ENCODE measurements around the gene SLC25A1.
"Not testable (repeated sequence)": the region's sequence is repeated elsewhere in the genome, so short reads cannot be mapped to it uniquely, and the experiment has no call there.

The SLC25A1 gene

GRCh38 chr22:19168088-19168890 is 10.2 kb downstream of the SLC25A1 start:
- DNase-seq (ENCODE audit: extremely low read depth in 1 of 2, low read depth in 1 of 2) = no peak

GRCh38 chr22:19167106-19167869 is 11.2 kb downstream of the SLC25A1 start:
- DNase-seq (ENCODE audit: extremely low read depth in 1 of 2, low read depth in 1 of 2) = no peak

GRCh38 chr22:19166421-19166820 is 12.1 kb downstream of the SLC25A1 start:
- no peak for DNase-seq (ENCODE audit: extremely low read depth in 1 of 2, low read depth in 1 of 2)

- no peak for DNase-seq (ENCODE audit: extremely low read depth in 1 of 2, low read depth in 1 of 2)
These were observed 14.1 kb downstream of the SLC25A1 start for GRCh38 chr22:19164425-19164824.

GRCh38 chr22:19158649-19159048 is 19.9 kb downstream of the SLC25A1 start:
- not testable (repeated sequence) for DNase-seq (ENCODE audit: extremely low read depth in 1 of 2, low read depth in 1 of 2)

GRCh38 chr22:19156109-19156508 is 22.4 kb downstream of the SLC25A1 start:
- not testable (repeated sequence) for DNase-seq (ENCODE audit: extremely low read depth in 1 of 2, low read depth in 1 of 2)

- no peak for DNase-seq (ENCODE audit: extremely low read depth in 1 of 2, low read depth in 1 of 2)
These were observed 25.3 kb downstream of the SLC25A1 start for GRCh38 chr22:19152942-19153883.

GRCh38 chr22:19151329-19152191 is 27.0 kb downstream of the SLC25A1 start:
- no peak for DNase-seq (ENCODE audit: extremely low read depth in 1 of 2, low read depth in 1 of 2)

- DNase-seq (ENCODE audit: extremely low read depth in 1 of 2, low read depth in 1 of 2) = no peak
These were observed 27.8 kb downstream of the SLC25A1 start for GRCh38 chr22:19150482-19151328.

GRCh38 chr22:19149991-19150390 is 28.5 kb downstream of the SLC25A1 start, which contains the start of gene GSC2:
Gene GSC2 (minus strand): TSS chr22:19150292. CDS start chr22:19150283, 9 bp downstream.
- no peak for DNase-seq (ENCODE audit: extremely low read depth in 1 of 2, low read depth in 1 of 2)

- DNase-seq (ENCODE audit: extremely low read depth in 1 of 2, low read depth in 1 of 2) = no peak
These were observed 29.3 kb downstream of the SLC25A1 start for GRCh38 chr22:19149047-19149883.

- DNase-seq (ENCODE audit: extremely low read depth in 1 of 2, low read depth in 1 of 2) = no peak
These were observed 30.0 kb downstream of the SLC25A1 start for GRCh38 chr22:19148417-19149046.

GRCh38 chr22:19147195-19147780 is 31.2 kb downstream of the SLC25A1 start:
- no peak for DNase-seq (ENCODE audit: extremely low read depth in 1 of 2, low read depth in 1 of 2)

GRCh38 chr22:19146215-19146968 is 32.1 kb downstream of the SLC25A1 start:
- no peak for DNase-seq (ENCODE audit: extremely low read depth in 1 of 2, low read depth in 1 of 2)

- DNase-seq (ENCODE audit: extremely low read depth in 1 of 2, low read depth in 1 of 2) = peak; percentile 17 to 24
These were observed 34.6 kb downstream of the SLC25A1 start for GRCh38 chr22:19143967-19144400.

- DNase-seq (ENCODE audit: extremely low read depth in 1 of 2, low read depth in 1 of 2) = no peak
These were observed 35.3 kb downstream of the SLC25A1 start for GRCh38 chr22:19143212-19143611.

All from stimulated activated CD8-positive, alpha-beta memory T cell treated with anti-CD3 and anti-CD28 coated beads, Interleukin-7, amount 100 ng/mL, for 48 hours (primary cell).